K562 treated with DMSO at 1 percent for 4 hours (cell line): Measurements from ENCODE around the gene SFXN1. TPM values are rescaled to one million over a fixed set of nuclear protein-coding genes. Genes with fewer than 3 reads are reported as not detected.

Experiments
- total RNA-seq: library from RNA; unstranded; fragments of 300-600 nt; gene quantifications from 2 replicates; pipeline ENCODE4 v1.2.3, GENCODE V29; 2022; ENCODE audit not compliant: insufficient read depth

SFXN1 gene, protein sequence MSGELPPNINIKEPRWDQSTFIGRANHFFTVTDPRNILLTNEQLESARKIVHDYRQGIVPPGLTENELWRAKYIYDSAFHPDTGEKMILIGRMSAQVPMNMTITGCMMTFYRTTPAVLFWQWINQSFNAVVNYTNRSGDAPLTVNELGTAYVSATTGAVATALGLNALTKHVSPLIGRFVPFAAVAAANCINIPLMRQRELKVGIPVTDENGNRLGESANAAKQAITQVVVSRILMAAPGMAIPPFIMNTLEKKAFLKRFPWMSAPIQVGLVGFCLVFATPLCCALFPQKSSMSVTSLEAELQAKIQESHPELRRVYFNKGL
- 47.0 and 71.8 TPM in 2 replicates for total RNA-seq

DNA sequence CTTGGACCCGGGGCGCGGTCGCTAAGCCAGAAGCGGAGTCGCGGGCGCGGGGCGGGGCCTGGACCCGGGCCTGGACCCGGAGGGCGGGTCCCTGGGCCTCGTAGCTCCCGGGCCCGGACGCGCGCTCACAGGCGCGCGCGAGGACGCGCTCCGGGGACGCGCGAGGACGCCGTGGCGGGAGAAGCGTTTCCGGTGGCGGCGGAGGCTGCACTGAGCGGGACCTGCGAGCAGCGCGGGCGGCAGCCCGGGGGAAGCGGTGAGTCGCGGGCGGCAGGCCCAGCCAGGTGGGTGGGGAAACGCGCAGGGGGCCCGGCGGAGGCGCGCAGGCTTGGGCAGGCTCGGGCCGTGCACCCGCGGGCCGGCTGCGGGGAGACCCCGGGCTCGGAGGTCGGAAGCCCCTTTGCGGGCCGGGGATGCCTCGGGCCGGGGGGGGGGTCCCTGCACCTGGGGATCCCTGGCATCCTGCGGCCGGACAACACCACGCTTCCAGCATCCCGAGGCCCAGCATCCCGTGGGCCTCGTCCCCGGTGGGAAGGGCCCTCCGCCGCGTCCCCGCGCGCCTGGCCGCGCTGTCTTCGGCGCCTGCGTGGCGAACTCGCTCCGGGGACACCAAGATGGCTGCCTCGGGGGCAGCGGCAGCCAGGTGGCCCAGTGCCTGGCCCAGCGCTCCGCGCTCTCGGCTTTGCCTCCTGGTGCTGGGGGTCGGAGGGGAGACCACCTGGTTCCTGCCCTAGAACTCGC is at the start of gene SFXN1:
TSS of gene SFXN1 (plus strand) at position 177 of the 741 bp plus-strand sequence. CDS start 13,544 bp downstream, outside the sequence.

DNA sequence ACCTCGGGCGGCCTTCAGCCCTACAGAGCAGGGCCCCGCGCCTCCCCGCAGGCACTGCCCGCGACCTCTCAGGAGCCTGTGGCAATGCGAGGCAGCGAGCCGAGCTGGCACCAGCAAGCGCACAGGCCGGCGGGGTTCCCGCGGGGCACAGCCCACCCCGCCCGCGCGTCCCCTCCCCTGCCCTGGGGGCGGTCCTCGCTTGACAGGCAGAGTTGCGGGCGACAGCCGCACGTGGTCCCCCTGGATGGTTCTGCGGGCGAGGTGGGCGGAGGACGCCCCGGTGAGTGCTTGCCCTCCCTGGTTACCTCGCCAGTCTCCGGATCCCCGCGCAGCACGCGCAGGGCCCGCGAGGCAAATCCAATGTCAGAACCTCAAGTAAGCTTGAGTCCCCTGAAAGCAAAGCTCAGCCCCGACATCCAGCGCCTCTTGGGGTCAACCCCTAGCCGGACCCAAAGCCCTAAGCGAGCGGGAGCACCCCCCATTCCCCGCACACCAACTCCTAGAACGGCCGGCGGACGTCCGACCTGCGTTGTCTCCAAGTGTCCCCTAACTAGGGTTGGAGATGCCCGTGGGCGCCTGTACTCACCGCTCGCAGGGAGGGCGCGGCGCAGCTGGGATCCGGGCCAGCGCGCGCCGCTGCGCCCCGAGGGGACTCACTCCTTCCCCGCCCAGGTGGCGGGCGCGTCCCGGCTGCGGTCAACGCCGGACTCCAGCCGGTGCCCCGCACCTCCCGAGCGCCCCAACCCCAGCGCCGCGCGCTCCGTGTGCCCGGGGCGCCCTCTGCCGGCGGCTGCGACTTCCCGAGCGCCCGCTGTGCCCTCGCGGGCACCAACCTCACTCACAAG is 34.1 kb upstream of the SFXN1 start, which contains the start of gene DRD1:
TSS of gene DRD1 (minus strand) at position 123 of the 845 bp plus-strand sequence. CDS start 1,083 bp downstream, outside the sequence.

Other genes starting within 250 kb of the SFXN1 start
- gene DRD1, start 34.4 kb upstream of the SFXN1 start, total RNA-seq: not detected in 2 replicates
- gene HRH2, start 179.5 kb downstream of the SFXN1 start, total RNA-seq: not detected in 2 replicates